ENCODE results near the gene BTG3.

GRCh38 chr21:17636711-17637110 lies 24.0 kb upstream of the BTG3 start:
- no peak for TF ChIP-seq CTCF (IDR thresholded peaks at IDR 0.05; ENCODE audit: insufficient read depth, low read depth, low read length)
- TF ChIP-seq EZH2 (IDR thresholded peaks at IDR 0.05; ENCODE audit: insufficient read depth, low read length): no peak
